HuH-7 (cell line): Measurements from ENCODE around the gene BTNL3.
"Not testable (repeated sequence)": the region's sequence is repeated elsewhere in the genome, so short reads cannot be mapped to it uniquely, and the experiment has no call there.

Experiments
- DNase-seq: peaks from one replicate; pipeline ENCODE4 v3.0.0; 2011; ENCODE audit warnings: low spot score

Gene BTNL3

GRCh38 chr5:181024245-181025064 is 35.8 kb downstream of the BTNL3 start:
- no peak for DNase-seq

GRCh38 chr5:181027452-181028031 is 38.9 kb downstream of the BTNL3 start:
- DNase-seq = no peak

- DNase-seq = no peak
Measured at GRCh38 chr5:181028032-181028819, 39.6 kb downstream of the BTNL3 start.

- DNase-seq = no peak
Measured at GRCh38 chr5:181031716-181032115, 43.1 kb downstream of the BTNL3 start.

GRCh38 chr5:181035991-181036815 is 47.6 kb downstream of the BTNL3 start:
- DNase-seq = no peak

- no peak for DNase-seq
Measured at GRCh38 chr5:181036816-181037364, 48.2 kb downstream of the BTNL3 start.

- no peak for DNase-seq
Measured at GRCh38 chr5:181037365-181037861, 48.8 kb downstream of the BTNL3 start.

GRCh38 chr5:181039471-181039870 is 50.8 kb downstream of the BTNL3 start:
- no peak for DNase-seq

- no peak for DNase-seq
Measured at GRCh38 chr5:181039931-181040630, 51.4 kb downstream of the BTNL3 start, which contains the start of gene BTNL9. Gene BTNL9 (plus strand): TSS chr5:181040266. CDS start chr5:181045490, 5,224 bp downstream.

GRCh38 chr5:181040631-181040945 is 51.9 kb downstream of the BTNL3 start:
- no peak for DNase-seq

GRCh38 chr5:181041043-181041442 is 52.4 kb downstream of the BTNL3 start:
- DNase-seq = no peak

GRCh38 chr5:181042036-181042713 is 53.5 kb downstream of the BTNL3 start:
- DNase-seq = no peak

- no peak for DNase-seq
Measured at GRCh38 chr5:181042722-181043121, 54.1 kb downstream of the BTNL3 start.

- DNase-seq = no peak
Measured at GRCh38 chr5:181043285-181044092, 54.8 kb downstream of the BTNL3 start.

- no peak for DNase-seq
Measured at GRCh38 chr5:181044093-181044599, 55.5 kb downstream of the BTNL3 start.

GRCh38 chr5:181044662-181045305 is 56.1 kb downstream of the BTNL3 start:
- DNase-seq = no peak

GRCh38 chr5:181045316-181045715 is 56.7 kb downstream of the BTNL3 start:
- no peak for DNase-seq

GRCh38 chr5:181045857-181046256 is 57.2 kb downstream of the BTNL3 start:
- not testable (repeated sequence) for DNase-seq

- no peak for DNase-seq
Measured at GRCh38 chr5:181047288-181047687, 58.6 kb downstream of the BTNL3 start.
